Measurements from ENCODE around the gene HACD1.

GRCh38 chr10:17563452-17563851 is 53.7 kb downstream of the HACD1 start:
- TF ChIP-seq, protein P1, sequence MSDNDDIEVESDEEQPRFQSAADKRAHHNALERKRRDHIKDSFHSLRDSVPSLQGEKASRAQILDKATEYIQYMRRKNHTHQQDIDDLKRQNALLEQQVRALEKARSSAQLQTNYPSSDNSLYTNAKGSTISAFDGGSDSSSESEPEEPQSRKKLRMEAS (IDR thresholded peaks at IDR 0.05; ENCODE audit: insufficient read depth, insufficient read length): no peak
- TF ChIP-seq POLR2AphosphoS5 (IDR thresholded peaks at IDR 0.05; ENCODE audit: insufficient read depth, low read depth, low read length) (no peak), POLR2A (IDR thresholded peaks at IDR 0.05; ENCODE audit: low read depth, low read length) (no peak), CTCF (IDR thresholded peaks at IDR 0.05; ENCODE audit: extremely low read depth in 1 of 2, insufficient read depth in 1 of 2, low read depth in 1 of 2, low read length in 2 of 2) (no peak), EZH2 (IDR thresholded peaks at IDR 0.05; ENCODE audit: borderline replicate concordance, low read depth, low read length, severe bottlenecking) (no peak), JUN (IDR thresholded peaks at IDR 0.05; ENCODE audit: borderline replicate concordance, insufficient read depth, insufficient read length, low read depth) (no peak), MYC (IDR thresholded peaks at IDR 0.05; ENCODE audit: low read depth, low read length) (no peak), FOS (IDR thresholded peaks at IDR 0.05; ENCODE audit: borderline replicate concordance, insufficient read depth, low read length) (no peak)

All from endothelial cell of umbilical vein (primary cell).